ENCODE results near the gene ICE2. TPM values are rescaled to one million over a fixed set of nuclear protein-coding genes. Genes with fewer than 3 reads are reported as not detected.
A peak's percentile ranks its signal among the peaks of the same experiment; 100 is the strongest.

The ICE2 gene
- total RNA-seq, 2 donors from 2014 or later: 89.4 to 99.7 TPM

DNA sequence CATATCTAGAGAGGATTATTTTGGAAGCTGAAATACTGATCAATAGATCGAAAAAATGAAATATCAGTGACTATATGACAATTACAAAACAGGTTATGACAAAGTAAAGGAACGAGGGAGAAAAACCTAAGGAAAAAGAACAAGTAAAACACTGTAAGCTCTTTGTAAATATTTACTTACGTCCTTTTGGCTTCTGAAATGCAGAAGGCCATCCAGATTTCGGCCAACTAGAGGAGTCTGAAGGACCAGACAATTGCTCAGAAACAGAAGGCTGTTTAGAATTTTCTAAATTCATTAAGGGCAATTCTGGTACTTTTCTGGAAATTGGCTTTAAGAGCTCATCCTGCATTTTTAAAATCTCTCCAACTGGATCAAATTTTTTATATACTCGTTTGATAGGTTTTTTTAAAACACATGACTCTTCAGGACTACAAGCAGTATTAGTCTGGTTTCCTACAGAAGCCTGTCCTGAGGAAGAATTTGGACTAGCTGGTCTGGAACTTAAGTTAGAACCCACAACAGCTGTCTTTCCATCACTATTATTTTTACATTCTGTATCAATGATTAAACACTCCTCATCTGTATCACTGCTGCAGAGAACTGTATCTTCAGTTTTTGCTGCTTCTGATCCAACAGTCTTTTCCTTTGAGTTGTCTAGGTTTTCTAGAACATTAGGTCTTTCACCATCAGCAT lies 30.1 kb downstream of the ICE2 start:
- Histone ChIP-seq H3K27ac (ENCODE audit: low read depth, low read length) (no peak overlapping the region), H3K4me3 (ENCODE audit: low read length) (no peak overlapping the region), H3K27me3 (ENCODE audit: control insufficient read depth, insufficient read depth, low read length, poor library complexity, severe bottlenecking) (no peaks in the 10 kb centered on the region), H3K36me3 (ENCODE audit: control insufficient read depth, insufficient read depth, low read length) (peaks cover 66% of the 10 kb centered on the region), H3K4me1 (ENCODE audit: control insufficient read depth, insufficient read depth, low read length) (no peaks in the 10 kb centered on the region), H3K9me3 (ENCODE audit: control insufficient read depth, low read length) (no peaks in the 10 kb centered on the region), H3K9ac (ENCODE audit: extremely low read depth, low read length, poor library complexity, severe bottlenecking) (no peak overlapping the region)
- H3K4me3 Mint-ChIP-seq: no peak overlapping the region
- no peak overlapping the region for H3K27ac Mint-ChIP-seq
- H3K36me3 Mint-ChIP-seq (ENCODE audit: low read depth): peaks cover 48% of the 10 kb centered on the region
- 78 to 97% methylated on average over 2 to 5 of the region's 5 CpGs for WGBS, 2 experiments (ENCODE audit: insufficient coverage in 1 of 2, insufficient read length in 1 of 2)
- H3K27me3 Mint-ChIP-seq (ENCODE audit: insufficient read depth): no peaks in the 10 kb centered on the region
- H3K4me1 Mint-ChIP-seq: no peaks in the 10 kb centered on the region
- no peak for DNase-seq
- H3K9me3 Mint-ChIP-seq: no peaks in the 10 kb centered on the region
- no peak for TF ChIP-seq CTCF (conservative IDR thresholded peaks at IDR 0.05)

GRCh38 chr15:60444289-60444912 lies 34.5 kb downstream of the ICE2 start:
- 89 to 93% methylated on average over 5 to 6 of the region's 6 CpGs for WGBS, 2 experiments (ENCODE audit: insufficient coverage in 1 of 2, insufficient read length in 1 of 2)
- H3K36me3 Mint-ChIP-seq (ENCODE audit: low read depth): peaks cover 38% of the 10 kb centered on the region
- H3K4me3 Mint-ChIP-seq: no peak overlapping the region
- no peaks in the 10 kb centered on the region for H3K9me3 Mint-ChIP-seq
- Histone ChIP-seq H3K27ac (ENCODE audit: low read depth, low read length) (no peak overlapping the region), H3K9me3 (ENCODE audit: control insufficient read depth, low read length) (no peaks in the 10 kb centered on the region), H3K4me1 (ENCODE audit: control insufficient read depth, insufficient read depth, low read length) (no peaks in the 10 kb centered on the region), H3K9ac (ENCODE audit: extremely low read depth, low read length, poor library complexity, severe bottlenecking) (no peak overlapping the region), H3K36me3 (ENCODE audit: control insufficient read depth, insufficient read depth, low read length) (peaks cover 43% of the 10 kb centered on the region), H3K27me3 (ENCODE audit: control insufficient read depth, insufficient read depth, low read length, poor library complexity, severe bottlenecking) (no peaks in the 10 kb centered on the region), H3K4me3 (ENCODE audit: low read length) (no peak overlapping the region)
- no peak overlapping the region for H3K27ac Mint-ChIP-seq
- no peaks in the 10 kb centered on the region for H3K27me3 Mint-ChIP-seq (ENCODE audit: insufficient read depth)
- no peak for DNase-seq
- peak; percentile 62 for TF ChIP-seq CTCF (conservative IDR thresholded peaks at IDR 0.05)
- H3K4me1 Mint-ChIP-seq: peaks cover 14% of the 10 kb centered on the region

- WGBS, 2 experiments (ENCODE audit: insufficient coverage in 1 of 2, insufficient read length in 1 of 2): 78 to 93% methylated on average over 3 of the region's 3 CpGs
- Mint-ChIP-seq H3K27me3 (ENCODE audit: insufficient read depth) (no peaks in the 10 kb centered on the region), H3K27ac (no peak overlapping the region), H3K9me3 (no peaks in the 10 kb centered on the region), H3K4me1 (peaks cover 14% of the 10 kb centered on the region), H3K4me3 (no peak overlapping the region), H3K36me3 (ENCODE audit: low read depth) (peaks cover 28% of the 10 kb centered on the region)
- DNase-seq: no peak
- Histone ChIP-seq H3K4me1 (ENCODE audit: control insufficient read depth, insufficient read depth, low read length) (no peaks in the 10 kb centered on the region), H3K9ac (ENCODE audit: extremely low read depth, low read length, poor library complexity, severe bottlenecking) (no peak overlapping the region), H3K27ac (ENCODE audit: low read depth, low read length) (no peak overlapping the region), H3K9me3 (ENCODE audit: control insufficient read depth, low read length) (no peaks in the 10 kb centered on the region), H3K27me3 (ENCODE audit: control insufficient read depth, insufficient read depth, low read length, poor library complexity, severe bottlenecking) (no peaks in the 10 kb centered on the region), H3K36me3 (ENCODE audit: control insufficient read depth, insufficient read depth, low read length) (peaks cover 39% of the 10 kb centered on the region), H3K4me3 (ENCODE audit: low read length) (no peak overlapping the region)
- no peak for TF ChIP-seq CTCF (conservative IDR thresholded peaks at IDR 0.05)
These were observed 36.2 kb downstream of the ICE2 start for GRCh38 chr15:60442763-60443162.

Data from endodermal cell (in vitro differentiated cells).